Gastroesophageal sphincter (tissue), 4 donors: ENCODE results near the gene GKAP1. TPM values are rescaled to one million over a fixed set of nuclear protein-coding genes. Genes with fewer than 3 reads are reported as not detected.

Experiments
- ATAC-seq: fragments of 150-250 bp; one replicate; pipeline ENCODE4 v1.9.1; 2016; ENCODE audit warnings: mild to moderate bottlenecking, moderate library complexity
- H3K27ac ChIP-seq, 4 donors: fragments of 200-600 bp; sonication (generic) in 3 of 4; 1 replicate in 3 of 4; 2 replicates in 1 of 4; pipeline ENCODE4 v1.5.1; 2016 to 2019
- H3K27me3 ChIP-seq: fragments of 200-600 bp; sonication (generic); one replicate; pipeline ENCODE4 v1.5.1; 2019
- H3K36me3 ChIP-seq, 2 donors: fragments of 200-600 bp; sonication (generic); one replicate each; pipeline ENCODE4 v1.5.1; 2019; ENCODE audit warnings: control low read depth in 1 of 2
- H3K4me1 ChIP-seq, 3 donors: fragments of 200-600 bp; sonication (generic); 1 replicate in 2 of 3; 2 replicates in 1 of 3; pipeline ENCODE4 v1.5.1; 2016 to 2019; ENCODE audit warnings: control low read depth in 2 of 3
- H3K4me3 ChIP-seq, 2 donors: fragments of 200-600 bp; sonication (generic); one replicate each; pipeline ENCODE4 v1.5.1; 2019; ENCODE audit warnings: mild to moderate bottlenecking in 1 of 2, moderate library complexity in 1 of 2
- H3K9me3 ChIP-seq, 3 donors: fragments of 200-600 bp; sonication (generic); one replicate each; pipeline ENCODE4 v1.5.1; 2017 to 2019; ENCODE audit warnings: control low read depth in 2 of 3
- EP300 ChIP-seq: sonication (generic); formaldehyde crosslinking; IDR thresholded peaks from one replicate; pipeline ENCODE4 v1.6.1; 2017; ENCODE audit warnings: antibody characterized with exemption, mild to moderate bottlenecking
- POLR2A ChIP-seq, 2 donors: fragments of 450-650 bp; IDR thresholded peaks; one replicate each; pipeline ENCODE4 v1.6.1; 2017; ENCODE audit warnings: antibody characterized with exemption in 2 of 2, mild to moderate bottlenecking in 2 of 2, moderate library complexity in 1 of 2
- POLR2AphosphoS5 ChIP-seq: sonication (generic); formaldehyde crosslinking; IDR thresholded peaks from one replicate; pipeline ENCODE4 v1.6.1; 2017; ENCODE audit warnings: antibody characterized with exemption
- WGBS, 2 donors: methylation state at CpG; one replicate each; pipeline ENCODE4 v1.1.5; 2018; ENCODE audit warnings: low coverage in 1 of 2; 5-methylcytosine and 5-hydroxymethylcytosine counted together
- total RNA-seq, 4 donors: library from RNA; depleted of rRNA; stranded (reverse); fragments of >200 nt; gene quantifications; one replicate each; pipeline ENCODE4 v1.1.0, GENCODE V29; 2016
- TF ChIP-seq, protein P1 (sequence below), 4 experiments: fragments of 200-600 bp in 2 of 4; fragments of 450-650 bp in 2 of 4; sonication (generic) in 1 of 4; IDR thresholded peaks; one replicate each; pipeline ENCODE4 v1.5.1; 2017 to 2019; ENCODE audit warnings: antibody characterized with exemption in 4 of 4, mild to moderate bottlenecking in 2 of 4, moderate library complexity in 2 of 4

The GKAP1 gene
- total RNA-seq, 4 donors from 2014 or later, result 12.9 to 17.6 (median 15.1) TPM

DNA sequence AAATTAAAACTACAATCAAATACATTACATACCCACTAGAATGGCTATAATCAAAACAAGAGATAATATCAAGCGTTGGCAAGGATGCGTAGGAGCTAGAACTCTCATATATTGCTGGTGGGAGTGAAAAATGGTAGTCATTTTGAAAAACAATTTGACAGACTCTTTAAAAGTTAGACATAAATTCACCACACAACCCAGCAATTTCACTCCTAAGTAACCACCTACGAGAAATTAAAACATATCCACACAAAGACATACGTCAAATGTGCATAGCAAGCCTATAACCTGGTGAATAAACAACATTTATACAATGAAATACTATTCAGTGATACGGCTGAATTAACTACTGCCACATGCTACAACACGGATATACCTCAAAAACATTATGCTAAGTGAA is 44.7 kb downstream of the GKAP1 start:
- Histone ChIP-seq H3K27me3 (no peaks in the 10 kb centered on the region), H3K9me3 (no peaks in the 10 kb centered on the region), H3K4me1 (no peaks in the 10 kb centered on the region), H3K36me3 (peaks cover 0 to 38% of the 10 kb centered on the region in 2 donors), H3K27ac (no peak overlapping the region), H3K4me3 (no peak overlapping the region)
- no peak for ATAC-seq
- WGBS, 2 donors, result 90 to 95% methylated on average over 6 of the region's 6 CpGs
- TF ChIP-seq, protein P1, sequence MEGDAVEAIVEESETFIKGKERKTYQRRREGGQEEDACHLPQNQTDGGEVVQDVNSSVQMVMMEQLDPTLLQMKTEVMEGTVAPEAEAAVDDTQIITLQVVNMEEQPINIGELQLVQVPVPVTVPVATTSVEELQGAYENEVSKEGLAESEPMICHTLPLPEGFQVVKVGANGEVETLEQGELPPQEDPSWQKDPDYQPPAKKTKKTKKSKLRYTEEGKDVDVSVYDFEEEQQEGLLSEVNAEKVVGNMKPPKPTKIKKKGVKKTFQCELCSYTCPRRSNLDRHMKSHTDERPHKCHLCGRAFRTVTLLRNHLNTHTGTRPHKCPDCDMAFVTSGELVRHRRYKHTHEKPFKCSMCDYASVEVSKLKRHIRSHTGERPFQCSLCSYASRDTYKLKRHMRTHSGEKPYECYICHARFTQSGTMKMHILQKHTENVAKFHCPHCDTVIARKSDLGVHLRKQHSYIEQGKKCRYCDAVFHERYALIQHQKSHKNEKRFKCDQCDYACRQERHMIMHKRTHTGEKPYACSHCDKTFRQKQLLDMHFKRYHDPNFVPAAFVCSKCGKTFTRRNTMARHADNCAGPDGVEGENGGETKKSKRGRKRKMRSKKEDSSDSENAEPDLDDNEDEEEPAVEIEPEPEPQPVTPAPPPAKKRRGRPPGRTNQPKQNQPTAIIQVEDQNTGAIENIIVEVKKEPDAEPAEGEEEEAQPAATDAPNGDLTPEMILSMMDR (IDR thresholded peaks at IDR 0.05), result no peak
- no peak for TF ChIP-seq POLR2AphosphoS5
- no peak for TF ChIP-seq POLR2A (IDR thresholded peaks at IDR 0.05)
- no peak for TF ChIP-seq EP300

DNA sequence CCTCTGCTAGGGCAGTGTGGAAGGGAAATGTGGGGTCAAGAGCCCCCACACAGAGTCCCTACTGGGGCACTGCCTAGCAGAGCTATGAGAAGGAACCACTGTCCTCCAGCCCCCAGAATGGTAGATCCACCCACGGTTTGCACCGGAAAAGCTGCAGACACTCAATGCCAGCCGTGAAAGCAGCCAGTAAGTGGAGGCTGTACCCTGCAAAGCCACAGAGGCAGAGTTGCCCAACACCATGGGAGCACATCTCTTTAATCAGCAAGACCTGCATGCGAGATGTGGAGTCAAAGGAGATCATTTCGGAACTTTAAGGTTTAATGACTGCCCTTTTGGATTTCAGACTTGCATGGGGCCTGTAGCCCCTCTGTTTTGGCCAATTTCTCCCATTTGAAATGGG is 52.2 kb downstream of the GKAP1 start:
- ATAC-seq, result no peak
- Histone ChIP-seq H3K4me1 (no peaks in the 10 kb centered on the region), H3K27me3 (no peaks in the 10 kb centered on the region), H3K27ac (no peak overlapping the region), H3K4me3 (no peak overlapping the region), H3K36me3 (peaks cover 0 to 60% of the 10 kb centered on the region in 2 donors), H3K9me3 (peaks cover 0 to 8% (median 0%) of the 10 kb centered on the region in 3 donors)
- WGBS, 2 donors, result 100% methylated on average over 2 of the region's 5 CpGs
- TF ChIP-seq POLR2AphosphoS5, result no peak
- TF ChIP-seq POLR2A (IDR thresholded peaks at IDR 0.05), result no peak
- TF ChIP-seq EP300, result no peak
- TF ChIP-seq, protein P1 (IDR thresholded peaks at IDR 0.05), result no peak

DNA sequence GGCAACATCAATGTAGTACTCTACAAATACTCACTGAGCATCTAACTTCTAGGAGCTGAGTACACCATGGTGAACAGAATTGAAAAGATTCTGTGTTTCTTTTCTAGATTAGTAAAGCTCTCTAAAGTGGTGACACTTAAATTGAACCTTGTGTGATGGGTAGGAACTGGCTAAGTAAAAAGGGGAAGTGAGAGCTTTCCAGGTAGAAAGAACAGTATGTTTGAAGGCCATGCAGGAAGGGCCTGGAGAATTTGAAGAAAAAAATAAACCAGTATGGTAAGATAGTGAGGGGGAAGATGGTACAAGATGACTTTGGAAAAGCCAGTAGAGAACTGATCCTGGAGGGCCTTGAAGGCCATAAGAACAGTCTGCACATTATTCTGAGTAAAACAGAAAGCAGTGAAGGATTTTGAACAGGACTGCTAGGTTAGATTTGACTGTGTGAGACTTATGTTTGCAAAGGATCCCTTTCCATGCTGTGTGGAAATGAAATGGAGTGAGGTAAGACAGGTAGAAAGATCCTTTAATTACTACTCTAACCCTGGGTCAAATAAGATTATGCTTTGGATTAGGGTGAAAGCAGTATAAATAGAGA is 63.1 kb downstream of the GKAP1 start:
- Histone ChIP-seq H3K36me3 (peaks cover 0 to 61% of the 10 kb centered on the region in 2 donors), H3K4me1 (no peaks in the 10 kb centered on the region), H3K27me3 (no peaks in the 10 kb centered on the region), H3K9me3 (no peaks in the 10 kb centered on the region), H3K27ac (no peak overlapping the region), H3K4me3 (no peak overlapping the region)
- no peak for ATAC-seq
- TF ChIP-seq POLR2A (IDR thresholded peaks at IDR 0.05) (no peak), POLR2AphosphoS5 (no peak), EP300 (no peak)
- TF ChIP-seq, protein P1 (IDR thresholded peaks at IDR 0.05), result no peak

DNA sequence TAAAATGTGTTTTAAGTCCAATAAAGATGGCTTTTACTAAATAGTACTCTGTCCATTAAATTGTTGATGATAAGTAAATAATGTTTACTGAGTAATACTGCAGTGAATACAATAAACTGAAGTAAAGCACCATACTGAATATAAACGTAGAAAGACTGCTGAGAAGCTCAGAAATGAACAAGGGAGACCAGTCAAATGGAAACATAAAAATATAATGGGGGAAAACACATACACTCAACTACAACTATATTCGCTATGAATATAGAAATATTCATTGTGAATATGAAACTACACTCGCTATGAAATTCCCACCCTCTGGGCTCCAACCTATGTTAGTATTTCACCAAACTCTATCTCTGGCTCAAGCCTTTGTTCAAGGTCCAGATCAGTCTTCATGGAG is 67.9 kb downstream of the GKAP1 start:
- no peaks in the 10 kb centered on the region for H3K27me3 ChIP-seq
- 88 to 93% methylated on average over 3 of the region's 3 CpGs for WGBS, 2 donors
- peaks cover 0 to 68% of the 10 kb centered on the region in 2 donors for H3K36me3 ChIP-seq
- no peak for TF ChIP-seq POLR2A (IDR thresholded peaks at IDR 0.05)
- no peak for TF ChIP-seq EP300
- no peak for TF ChIP-seq POLR2AphosphoS5
- TF ChIP-seq, protein P1 (IDR thresholded peaks at IDR 0.05), result no peak
- H3K9me3 ChIP-seq, result no peaks in the 10 kb centered on the region
- H3K4me1 ChIP-seq, result no peaks in the 10 kb centered on the region
- H3K27ac ChIP-seq, result no peak overlapping the region
- no peak overlapping the region for H3K4me3 ChIP-seq
- ATAC-seq, result no peak

DNA sequence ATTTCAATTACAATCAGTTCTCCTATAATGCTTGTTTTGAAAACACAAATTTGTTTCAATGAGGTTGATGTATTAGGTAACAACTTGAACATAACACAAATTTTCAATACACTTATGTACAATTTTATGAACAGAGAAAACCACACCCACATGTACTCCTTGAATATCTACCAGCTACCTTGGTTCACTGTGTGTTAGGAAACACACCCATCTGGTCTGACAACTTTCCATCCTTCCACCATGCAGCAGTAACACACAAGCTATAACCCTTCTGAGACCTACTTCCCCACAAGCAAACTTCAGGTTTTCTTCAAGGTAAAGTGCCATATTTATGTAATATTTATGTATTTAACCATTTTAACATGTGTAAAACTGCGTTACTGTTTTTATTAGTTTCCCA is 73.4 kb downstream of the GKAP1 start:
- H3K27me3 ChIP-seq, result no peaks in the 10 kb centered on the region
- H3K9me3 ChIP-seq, result no peaks in the 10 kb centered on the region
- H3K27ac ChIP-seq, result no peak overlapping the region
- ATAC-seq, result no peak
- peaks cover 0 to 67% of the 10 kb centered on the region in 2 donors for H3K36me3 ChIP-seq
- no peak overlapping the region for H3K4me3 ChIP-seq
- 100% methylated on average over 1 of the region's 1 CpG for WGBS, 2 donors
- H3K4me1 ChIP-seq, result no peaks in the 10 kb centered on the region
- TF ChIP-seq POLR2AphosphoS5 (no peak), POLR2A (IDR thresholded peaks at IDR 0.05) (no peak), EP300 (no peak)
- TF ChIP-seq, protein P1 (IDR thresholded peaks at IDR 0.05), result no peak
